Activated T-helper 1 cell treated with Interleukin-2 at 50 U/mL for 16 hours (primary cell): ENCODE measurements around the gene ABCB10.

Experiments
- DNase-seq: peaks from one replicate; pipeline ENCODE4 v3.0.0-alpha.2; 2020; ENCODE audit warnings: low read depth

Gene ABCB10

GRCh38 chr1:229474509-229474908, 84.0 kb downstream of the ABCB10 start:
- DNase-seq: no peak

- no peak for DNase-seq
Observed at GRCh38 chr1:229471175-229471574, 87.3 kb downstream of the ABCB10 start.

- no peak for DNase-seq
Observed at GRCh38 chr1:229470406-229471043, 88.0 kb downstream of the ABCB10 start.

GRCh38 chr1:229466887-229467286, 91.6 kb downstream of the ABCB10 start:
- no peak for DNase-seq
